Measurements from ENCODE around the gene ATP9B. TPM values are rescaled to one million over a fixed set of nuclear protein-coding genes. Genes with fewer than 3 reads are reported as not detected.

The ATP9B gene
- total RNA-seq, 2 donors from 2014 or later, result 29.1 to 38.1 TPM

DNA sequence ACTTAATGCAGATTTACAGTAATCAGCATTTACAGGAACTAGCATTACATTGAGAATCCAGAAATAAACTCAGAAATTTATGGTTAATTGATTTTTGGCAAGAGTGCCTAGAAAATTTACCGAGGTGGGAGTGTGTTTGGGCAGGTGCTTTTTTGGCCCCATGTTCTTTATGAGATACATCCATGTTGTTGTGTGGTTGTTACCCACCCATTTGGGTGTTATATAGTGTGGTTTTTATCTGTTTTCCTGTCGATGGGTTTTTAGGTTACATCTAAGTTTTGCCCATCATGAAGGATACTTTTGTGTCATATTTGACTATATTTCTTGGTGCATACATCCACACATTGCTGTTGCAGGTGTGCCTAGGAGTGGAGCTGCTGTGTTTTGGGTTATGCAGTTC, 82.0 kb downstream of the ATP9B start:
- Histone ChIP-seq H3K9me3 (ENCODE audit: control insufficient read depth, low read length) (no peaks in the 10 kb centered on the region), H3K36me3 (ENCODE audit: control insufficient read depth, insufficient read depth, low read length) (peaks cover 16% of the 10 kb centered on the region), H3K27ac (ENCODE audit: low read depth, low read length) (no peak overlapping the region), H3K4me1 (ENCODE audit: control insufficient read depth, insufficient read depth, low read length) (no peaks in the 10 kb centered on the region), H3K9ac (ENCODE audit: extremely low read depth, low read length, poor library complexity, severe bottlenecking) (no peak overlapping the region), H3K27me3 (ENCODE audit: control insufficient read depth, insufficient read depth, low read length, poor library complexity, severe bottlenecking) (no peaks in the 10 kb centered on the region), H3K4me3 (ENCODE audit: low read length) (no peak overlapping the region)
- H3K4me1 Mint-ChIP-seq, result no peaks in the 10 kb centered on the region
- no peak for DNase-seq
- no peak overlapping the region for H3K27ac Mint-ChIP-seq
- H3K27me3 Mint-ChIP-seq (ENCODE audit: insufficient read depth), result no peaks in the 10 kb centered on the region
- H3K36me3 Mint-ChIP-seq (ENCODE audit: low read depth), result peaks cover 16% of the 10 kb centered on the region
- TF ChIP-seq, protein P1, sequence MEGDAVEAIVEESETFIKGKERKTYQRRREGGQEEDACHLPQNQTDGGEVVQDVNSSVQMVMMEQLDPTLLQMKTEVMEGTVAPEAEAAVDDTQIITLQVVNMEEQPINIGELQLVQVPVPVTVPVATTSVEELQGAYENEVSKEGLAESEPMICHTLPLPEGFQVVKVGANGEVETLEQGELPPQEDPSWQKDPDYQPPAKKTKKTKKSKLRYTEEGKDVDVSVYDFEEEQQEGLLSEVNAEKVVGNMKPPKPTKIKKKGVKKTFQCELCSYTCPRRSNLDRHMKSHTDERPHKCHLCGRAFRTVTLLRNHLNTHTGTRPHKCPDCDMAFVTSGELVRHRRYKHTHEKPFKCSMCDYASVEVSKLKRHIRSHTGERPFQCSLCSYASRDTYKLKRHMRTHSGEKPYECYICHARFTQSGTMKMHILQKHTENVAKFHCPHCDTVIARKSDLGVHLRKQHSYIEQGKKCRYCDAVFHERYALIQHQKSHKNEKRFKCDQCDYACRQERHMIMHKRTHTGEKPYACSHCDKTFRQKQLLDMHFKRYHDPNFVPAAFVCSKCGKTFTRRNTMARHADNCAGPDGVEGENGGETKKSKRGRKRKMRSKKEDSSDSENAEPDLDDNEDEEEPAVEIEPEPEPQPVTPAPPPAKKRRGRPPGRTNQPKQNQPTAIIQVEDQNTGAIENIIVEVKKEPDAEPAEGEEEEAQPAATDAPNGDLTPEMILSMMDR (conservative IDR thresholded peaks at IDR 0.05), result no peak
- no peaks in the 10 kb centered on the region for H3K9me3 Mint-ChIP-seq
- 89 to 93% methylated on average over 1 to 2 of the region's 2 CpGs for WGBS, 2 experiments (ENCODE audit: insufficient coverage in 1 of 2, insufficient read length in 1 of 2)
- H3K4me3 Mint-ChIP-seq, result no peak overlapping the region

DNA sequence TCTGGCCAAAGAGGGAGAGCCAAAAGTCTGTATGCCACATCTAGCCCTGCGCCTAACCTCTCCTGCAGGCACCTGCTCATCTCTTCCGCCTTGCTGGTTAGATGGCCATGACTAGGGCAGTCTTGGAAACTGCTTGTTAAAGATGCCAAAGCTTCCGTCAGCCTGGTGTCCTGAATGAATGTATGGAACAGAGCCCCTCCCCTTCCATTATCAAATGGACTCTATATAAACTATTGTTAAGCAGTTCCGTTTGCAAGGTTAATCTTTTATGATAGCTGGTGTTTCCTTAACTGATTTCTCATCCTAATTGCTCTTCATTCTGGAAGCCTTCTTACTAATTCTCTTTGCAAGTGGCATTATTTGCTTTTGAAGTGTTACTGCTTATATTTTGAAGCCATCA, 87.1 kb downstream of the ATP9B start:
- no peak overlapping the region for H3K27ac Mint-ChIP-seq
- TF ChIP-seq, protein P1 (conservative IDR thresholded peaks at IDR 0.05), result no peak
- H3K9me3 Mint-ChIP-seq, result no peaks in the 10 kb centered on the region

DNA sequence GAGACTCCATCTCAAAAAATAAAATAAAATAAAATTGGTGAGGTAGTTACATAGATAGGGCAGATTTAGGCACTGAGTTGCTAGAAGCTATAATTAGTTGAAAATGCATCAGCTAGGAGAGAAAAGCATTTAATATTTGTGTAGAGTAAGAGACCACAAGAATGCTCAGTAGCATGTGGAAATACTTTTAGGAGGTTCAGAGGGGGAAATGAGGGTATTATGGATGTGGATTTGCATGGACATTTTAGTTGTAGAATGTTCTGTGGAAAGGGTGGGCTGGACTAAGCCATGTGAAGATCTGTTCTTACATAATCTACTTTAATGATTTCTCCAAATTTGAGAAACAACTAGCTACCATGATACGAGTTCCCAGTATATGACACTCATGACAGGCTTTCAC, 95.5 kb downstream of the ATP9B start:
- WGBS, 2 experiments (ENCODE audit: insufficient coverage in 1 of 2, insufficient read length in 1 of 2), result 96 to 100% methylated on average over 1 of the region's 1 CpG

More for the DNA sequence above, 87.1 kb downstream of the ATP9B start:
- no peaks in the 10 kb centered on the region for H3K4me1 Mint-ChIP-seq
- DNase-seq, result no peak
- Histone ChIP-seq H3K27ac (ENCODE audit: low read depth, low read length) (no peak overlapping the region), H3K4me3 (ENCODE audit: low read length) (no peak overlapping the region), H3K27me3 (ENCODE audit: control insufficient read depth, insufficient read depth, low read length, poor library complexity, severe bottlenecking) (no peaks in the 10 kb centered on the region), H3K9ac (ENCODE audit: extremely low read depth, low read length, poor library complexity, severe bottlenecking) (no peak overlapping the region), H3K36me3 (ENCODE audit: control insufficient read depth, insufficient read depth, low read length) (peaks cover 11% of the 10 kb centered on the region), H3K4me1 (ENCODE audit: control insufficient read depth, insufficient read depth, low read length) (no peaks in the 10 kb centered on the region), H3K9me3 (ENCODE audit: control insufficient read depth, low read length) (no peaks in the 10 kb centered on the region)
- H3K4me3 Mint-ChIP-seq, result no peak overlapping the region
- H3K27me3 Mint-ChIP-seq (ENCODE audit: insufficient read depth), result no peaks in the 10 kb centered on the region
- peaks cover 42% of the 10 kb centered on the region for H3K36me3 Mint-ChIP-seq (ENCODE audit: low read depth)
- WGBS, 2 experiments (ENCODE audit: insufficient coverage in 1 of 2, insufficient read length in 1 of 2), result 94 to 100% methylated on average over 3 to 4 of the region's 4 CpGs

More for the DNA sequence above, 95.5 kb downstream of the ATP9B start:
- H3K27ac Mint-ChIP-seq, result no peak overlapping the region
- TF ChIP-seq, protein P1 (conservative IDR thresholded peaks at IDR 0.05), result no peak
- H3K9me3 ChIP-seq (ENCODE audit: control insufficient read depth, low read length), result no peaks in the 10 kb centered on the region
- no peak overlapping the region for H3K4me3 ChIP-seq (ENCODE audit: low read length)
- no peaks in the 10 kb centered on the region for H3K27me3 ChIP-seq (ENCODE audit: control insufficient read depth, insufficient read depth, low read length, poor library complexity, severe bottlenecking)
- H3K27ac ChIP-seq (ENCODE audit: low read depth, low read length), result no peak overlapping the region
- no peaks in the 10 kb centered on the region for H3K4me1 Mint-ChIP-seq
- H3K4me1 ChIP-seq (ENCODE audit: control insufficient read depth, insufficient read depth, low read length), result no peaks in the 10 kb centered on the region
- peaks cover 27% of the 10 kb centered on the region for H3K36me3 ChIP-seq (ENCODE audit: control insufficient read depth, insufficient read depth, low read length)
- H3K9ac ChIP-seq (ENCODE audit: extremely low read depth, low read length, poor library complexity, severe bottlenecking), result no peak overlapping the region
- H3K36me3 Mint-ChIP-seq (ENCODE audit: low read depth), result peaks cover 49% of the 10 kb centered on the region
- H3K9me3 Mint-ChIP-seq, result no peaks in the 10 kb centered on the region
- H3K4me3 Mint-ChIP-seq, result no peak overlapping the region
- H3K27me3 Mint-ChIP-seq (ENCODE audit: insufficient read depth), result no peaks in the 10 kb centered on the region
- DNase-seq, result no peak

Data from endodermal cell (in vitro differentiated cells).